ENCODE measurements around the gene SUFU. TPM values are rescaled to one million over a fixed set of nuclear protein-coding genes. Genes with fewer than 3 reads are reported as not detected.

The SUFU gene
- total RNA-seq, 1 donor from 2014 or later: 13.5 TPM

DNA sequence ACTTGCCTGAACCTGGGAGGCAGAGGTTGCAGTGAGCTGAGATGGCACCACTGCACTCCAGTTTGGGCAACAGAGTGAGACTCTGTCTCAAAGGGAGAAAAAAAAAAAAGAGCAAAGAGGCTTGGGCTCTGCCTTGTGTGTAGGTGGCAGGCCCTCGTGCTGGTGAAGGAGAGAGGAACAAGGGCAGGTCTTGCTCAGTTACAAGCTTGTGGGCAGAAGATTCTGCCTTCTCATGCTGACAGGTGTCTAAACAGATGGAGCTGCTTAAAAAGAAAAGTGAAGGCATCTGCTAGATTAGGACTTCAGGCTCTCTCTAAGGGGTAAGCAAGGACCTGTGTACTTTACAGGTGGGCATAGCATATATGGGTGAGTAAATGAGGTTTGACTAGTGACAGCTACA, 75.0 kb downstream of the SUFU start:
- Histone ChIP-seq H3K9me3 (no peaks in the 10 kb centered on the region), H3K27me3 (no peaks in the 10 kb centered on the region), H3K27ac (peak overlapping the region; percentile 44), H3K4me1 (peaks cover 31% of the 10 kb centered on the region), H3K4me3 (no peak overlapping the region), H3K36me3 (no peaks in the 10 kb centered on the region)
- no peak for DNase-seq
- intact Hi-C loops (cut with DNase I): loop anchor here (10.0 kb wide), 1 partner anchor 64 kb away; no protein-coding TSS in a partner anchor
- ATAC-seq: peak; percentile 45
- TF ChIP-seq, protein P1, sequence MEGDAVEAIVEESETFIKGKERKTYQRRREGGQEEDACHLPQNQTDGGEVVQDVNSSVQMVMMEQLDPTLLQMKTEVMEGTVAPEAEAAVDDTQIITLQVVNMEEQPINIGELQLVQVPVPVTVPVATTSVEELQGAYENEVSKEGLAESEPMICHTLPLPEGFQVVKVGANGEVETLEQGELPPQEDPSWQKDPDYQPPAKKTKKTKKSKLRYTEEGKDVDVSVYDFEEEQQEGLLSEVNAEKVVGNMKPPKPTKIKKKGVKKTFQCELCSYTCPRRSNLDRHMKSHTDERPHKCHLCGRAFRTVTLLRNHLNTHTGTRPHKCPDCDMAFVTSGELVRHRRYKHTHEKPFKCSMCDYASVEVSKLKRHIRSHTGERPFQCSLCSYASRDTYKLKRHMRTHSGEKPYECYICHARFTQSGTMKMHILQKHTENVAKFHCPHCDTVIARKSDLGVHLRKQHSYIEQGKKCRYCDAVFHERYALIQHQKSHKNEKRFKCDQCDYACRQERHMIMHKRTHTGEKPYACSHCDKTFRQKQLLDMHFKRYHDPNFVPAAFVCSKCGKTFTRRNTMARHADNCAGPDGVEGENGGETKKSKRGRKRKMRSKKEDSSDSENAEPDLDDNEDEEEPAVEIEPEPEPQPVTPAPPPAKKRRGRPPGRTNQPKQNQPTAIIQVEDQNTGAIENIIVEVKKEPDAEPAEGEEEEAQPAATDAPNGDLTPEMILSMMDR (IDR thresholded peaks at IDR 0.05): no peak

DNA sequence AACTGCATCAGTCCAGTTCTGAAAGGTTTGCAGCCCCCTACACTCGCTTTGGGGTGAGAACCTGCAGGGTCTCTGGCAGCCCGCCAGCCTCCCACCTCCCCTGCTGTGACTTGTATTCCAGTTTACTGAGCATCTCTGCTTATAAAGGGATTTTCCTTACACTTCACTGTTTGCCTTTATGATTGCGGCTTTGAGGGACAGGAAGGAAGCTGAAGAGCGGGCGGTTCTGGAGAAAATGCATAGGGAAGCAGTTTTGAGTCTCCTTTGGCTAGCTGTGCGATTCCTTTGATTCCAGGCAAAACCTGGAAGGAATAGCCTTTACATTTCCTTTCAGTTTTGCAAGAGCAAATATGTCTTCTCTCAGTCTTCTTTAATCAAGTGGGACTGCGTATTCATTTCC, 75.6 kb downstream of the SUFU start:
- Histone ChIP-seq H3K4me1 (peaks cover 31% of the 10 kb centered on the region), H3K9me3 (no peaks in the 10 kb centered on the region), H3K27ac (peak overlapping the region; percentile 44), H3K27me3 (no peaks in the 10 kb centered on the region), H3K36me3 (no peaks in the 10 kb centered on the region), H3K4me3 (no peak overlapping the region)
- DNase-seq (no peak), ATAC-seq (no peak)
- TF ChIP-seq, protein P1 (IDR thresholded peaks at IDR 0.05): no peak
- intact Hi-C loops (cut with DNase I): loop anchor here (10.0 kb wide), 1 partner anchor 65 kb away; no protein-coding TSS in a partner anchor

DNA sequence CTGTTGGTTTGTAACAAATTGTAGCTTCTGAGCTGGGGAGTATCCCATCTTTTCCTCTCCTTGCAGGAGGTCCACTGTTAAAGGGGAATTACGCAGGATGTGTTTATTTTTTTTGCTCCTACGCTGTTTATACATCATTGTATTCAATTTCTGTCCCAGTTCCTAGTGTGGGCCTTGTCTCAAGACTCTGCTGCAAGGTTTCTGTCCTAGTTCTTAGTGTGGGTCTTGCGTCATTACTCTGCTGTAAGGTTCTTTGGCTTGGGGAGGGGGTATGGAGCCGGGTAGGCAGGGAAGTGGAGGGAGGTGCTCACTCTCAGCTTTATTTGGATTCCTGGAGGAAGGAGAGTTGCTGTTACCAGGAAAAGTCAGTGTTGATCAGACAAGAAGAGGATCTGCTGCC, 76.5 kb downstream of the SUFU start:
- peak overlapping the region; percentile 34 for H3K27ac ChIP-seq
- peaks cover 31% of the 10 kb centered on the region for H3K4me1 ChIP-seq
- DNase-seq (no peak), ATAC-seq (peak; percentile 41)
- TF ChIP-seq, protein P1 (IDR thresholded peaks at IDR 0.05): no peak
- H3K9me3 ChIP-seq: no peaks in the 10 kb centered on the region
- no peaks in the 10 kb centered on the region for H3K27me3 ChIP-seq
- intact Hi-C loops (cut with DNase I): no loop called here
- no peaks in the 10 kb centered on the region for H3K36me3 ChIP-seq
- no peak overlapping the region for H3K4me3 ChIP-seq

DNA sequence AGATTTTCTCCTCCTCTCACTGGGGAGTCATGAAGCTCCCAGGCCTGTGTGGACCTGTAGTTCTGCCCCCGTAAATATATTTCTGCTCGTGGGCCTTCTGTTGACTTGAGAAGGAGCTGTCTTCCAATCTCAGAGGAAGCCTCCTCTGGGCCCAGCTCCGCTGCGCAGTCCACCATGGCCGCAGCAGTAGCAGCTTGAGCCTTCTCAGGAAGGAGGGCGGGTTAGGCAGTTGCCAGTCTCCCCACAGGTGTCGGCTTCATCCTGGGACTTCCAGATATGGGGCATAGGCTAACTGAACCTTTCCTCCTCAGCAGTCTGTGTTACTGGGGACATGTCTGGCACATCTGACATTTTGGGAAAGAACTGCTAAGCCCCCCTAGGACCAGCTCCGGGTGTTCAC, 77.6 kb downstream of the SUFU start:
- Histone ChIP-seq H3K4me1 (peaks cover 31% of the 10 kb centered on the region), H3K9me3 (no peaks in the 10 kb centered on the region), H3K4me3 (no peak overlapping the region), H3K27ac (no peak overlapping the region), H3K27me3 (no peaks in the 10 kb centered on the region), H3K36me3 (no peaks in the 10 kb centered on the region)
- no peak for ATAC-seq
- no peak for DNase-seq
- intact Hi-C loops (cut with DNase I): no loop called here
- TF ChIP-seq, protein P1 (IDR thresholded peaks at IDR 0.05): no peak

DNA sequence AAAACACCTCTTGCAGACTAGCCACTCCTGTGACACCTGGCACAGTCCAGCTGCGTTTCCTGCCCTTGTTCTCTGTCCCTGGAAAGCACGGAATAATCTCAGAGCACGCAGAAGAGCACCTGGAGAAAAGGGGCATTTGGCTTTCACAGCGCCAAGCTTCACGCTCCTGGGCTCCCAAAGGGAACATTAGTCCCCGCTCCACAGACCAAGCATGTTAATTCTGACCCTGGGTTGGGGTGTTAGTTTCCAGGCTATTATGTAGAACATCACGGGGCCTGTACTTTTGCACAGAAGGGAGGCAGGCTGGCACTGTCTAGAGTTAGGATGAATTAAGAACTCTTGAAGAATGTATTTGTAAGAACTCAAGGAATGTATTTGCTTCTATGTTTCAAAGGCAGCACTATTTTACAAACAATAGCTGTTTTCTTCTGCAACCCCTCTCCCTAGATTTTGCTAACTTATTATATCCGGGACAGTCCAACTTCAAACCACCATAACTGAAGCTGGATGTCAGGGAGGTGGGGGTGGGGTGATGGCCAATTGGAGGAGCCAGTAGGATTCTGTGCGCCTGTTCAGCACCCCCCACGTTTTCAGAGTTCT, 78.3 kb downstream of the SUFU start:
- DNase-seq (no peak), ATAC-seq (no peak)
- H3K36me3 ChIP-seq: no peaks in the 10 kb centered on the region
- no peak overlapping the region for H3K27ac ChIP-seq
- no peak overlapping the region for H3K4me3 ChIP-seq
- H3K4me1 ChIP-seq: peaks cover 31% of the 10 kb centered on the region
- intact Hi-C loops (cut with DNase I): no loop called here
- H3K9me3 ChIP-seq: no peaks in the 10 kb centered on the region
- TF ChIP-seq, protein P1 (IDR thresholded peaks at IDR 0.05): no peak
- no peaks in the 10 kb centered on the region for H3K27me3 ChIP-seq
